ENCODE data around the gene ALS2CL. TPM values are rescaled to one million over a fixed set of nuclear protein-coding genes. Genes with fewer than 3 reads are reported as not detected.

Gene ALS2CL
- total RNA-seq, 4 donors from 2014 or later: 86.5 to 175 (median 105) TPM

DNA sequence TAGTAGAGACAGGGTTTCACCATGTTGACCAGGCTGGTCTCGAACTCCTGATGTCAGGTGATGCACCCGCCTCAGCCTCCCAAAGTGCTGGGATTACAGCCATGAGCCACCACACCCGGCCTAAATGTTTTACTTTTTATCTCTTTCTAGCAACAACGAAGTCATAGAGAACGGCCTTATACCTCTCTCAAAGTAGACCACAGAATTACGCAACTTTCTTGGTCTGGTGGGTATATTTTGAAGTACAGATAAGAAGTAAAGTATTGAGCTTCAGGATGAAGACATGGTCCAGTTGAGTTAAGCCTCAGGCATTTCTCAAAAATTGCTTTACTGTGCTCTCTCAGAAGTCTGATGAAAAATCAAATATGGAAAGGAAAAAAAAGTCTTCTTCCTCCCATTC lies 50.5 kb downstream of the ALS2CL start:
- intact Hi-C loops (cut with DNase I; ENCODE audit: low total_unique reads): no loop called here
- H3K4me3 ChIP-seq (ENCODE audit: low read depth, poor library complexity, severe bottlenecking): no peak overlapping the region
- WGBS, 2 donors: 88 to 89% methylated on average over 6 of the region's 6 CpGs
- TF ChIP-seq POLR2A (IDR thresholded peaks at IDR 0.05) (no peak), CTCF (IDR thresholded peaks at IDR 0.05) (no peak)
- no peak for DNase-seq (ENCODE audit: low spot score in 2 of 2)

DNA sequence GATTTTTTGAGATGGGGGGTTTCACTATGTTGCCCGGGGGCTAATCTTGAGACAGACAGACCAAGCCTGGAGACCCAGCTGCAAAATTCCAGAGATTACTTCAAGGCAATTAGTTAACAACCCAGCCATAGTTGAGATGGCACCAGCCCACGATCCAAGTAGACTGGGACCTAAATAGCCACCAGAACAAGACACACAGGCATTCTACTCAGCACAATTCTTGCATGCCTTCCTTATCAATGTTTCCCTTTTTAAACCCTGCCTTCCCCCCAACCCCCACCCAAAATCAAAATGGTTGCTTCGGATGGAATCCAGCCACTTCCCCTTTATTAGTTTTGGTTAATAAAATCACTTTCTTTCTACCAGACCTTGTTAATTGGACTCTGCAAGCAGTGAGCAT lies 52.6 kb downstream of the ALS2CL start:
- WGBS, 2 donors: 77 to 81% methylated on average over 3 of the region's 3 CpGs
- no peak overlapping the region for H3K4me3 ChIP-seq (ENCODE audit: low read depth, poor library complexity, severe bottlenecking)
- no peak for DNase-seq (ENCODE audit: low spot score in 2 of 2)
- TF ChIP-seq CTCF (IDR thresholded peaks at IDR 0.05) (no peak), POLR2A (IDR thresholded peaks at IDR 0.05) (no peak)
- intact Hi-C loops (cut with DNase I; ENCODE audit: low total_unique reads): no loop called here

DNA sequence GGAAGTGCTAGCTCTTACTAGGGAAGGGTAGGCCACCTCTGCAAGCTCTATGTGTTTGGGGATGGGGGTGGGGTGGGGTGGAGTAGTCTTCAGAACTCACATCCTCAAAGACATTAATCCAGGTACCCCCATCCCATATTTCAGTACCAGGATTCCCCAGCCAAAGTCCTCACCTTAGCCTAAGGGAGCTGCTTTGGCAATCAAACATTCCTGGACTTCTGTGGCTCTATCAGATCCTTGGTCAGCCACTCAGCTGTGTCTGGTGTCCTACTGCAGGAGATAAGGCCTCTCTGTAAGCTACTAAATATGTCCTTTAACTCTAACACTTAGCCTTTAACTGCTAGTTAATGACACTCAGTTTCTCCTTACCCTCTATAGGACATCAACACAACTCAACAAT lies 54.3 kb downstream of the ALS2CL start:
- DNase-seq (ENCODE audit: low spot score in 2 of 2): no peak
- no peak overlapping the region for H3K4me3 ChIP-seq (ENCODE audit: low read depth, poor library complexity, severe bottlenecking)
- no peak for TF ChIP-seq CTCF (IDR thresholded peaks at IDR 0.05)
- TF ChIP-seq POLR2A (IDR thresholded peaks at IDR 0.05): no peak
- intact Hi-C loops (cut with DNase I; ENCODE audit: low total_unique reads): loop anchor here (10.0 kb wide), 1 partner anchor 154 kb away; no protein-coding TSS in a partner anchor

DNA sequence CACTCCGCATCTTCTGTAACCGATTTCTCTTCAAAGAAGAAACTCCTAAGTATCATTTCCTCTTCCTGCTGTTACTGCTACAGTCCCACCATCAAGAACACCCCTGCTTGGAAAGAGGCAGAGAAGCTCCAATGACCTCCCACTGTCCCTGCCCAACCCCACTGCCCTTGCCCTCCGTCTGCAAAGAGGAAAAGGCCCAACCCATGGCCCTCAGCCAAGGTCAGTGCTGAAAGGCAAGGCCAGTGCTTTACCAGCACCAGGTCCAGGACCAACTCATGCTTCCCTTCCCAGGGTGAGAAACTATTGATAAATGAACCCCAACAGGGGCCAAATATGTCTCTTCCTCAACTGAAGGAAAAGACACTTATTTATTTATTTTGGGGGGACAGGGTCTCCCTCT lies 58.6 kb downstream of the ALS2CL start:
- TF ChIP-seq CTCF (IDR thresholded peaks at IDR 0.05) (no peak), POLR2A (IDR thresholded peaks at IDR 0.05) (no peak)
- intact Hi-C loops (cut with DNase I; ENCODE audit: low total_unique reads): loop anchor here (10.0 kb wide), 1 partner anchor 150 kb away; no protein-coding TSS in a partner anchor
- H3K4me3 ChIP-seq (ENCODE audit: low read depth, poor library complexity, severe bottlenecking): no peak overlapping the region
- 66 to 74% methylated on average over 3 of the region's 3 CpGs for WGBS, 2 donors
- DNase-seq (ENCODE audit: low spot score in 2 of 2): no peak

GRCh38 chr3:46632792-46633191 lies 60.7 kb downstream of the ALS2CL start:
- intact Hi-C loops (cut with DNase I; ENCODE audit: low total_unique reads): loop anchor here (10.0 kb wide), 1 partner anchor 148 kb away; no protein-coding TSS in a partner anchor
- WGBS, 2 donors: 62 to 74% methylated on average over 1 of the region's 1 CpG
- TF ChIP-seq CTCF (IDR thresholded peaks at IDR 0.05) (no peak), POLR2A (IDR thresholded peaks at IDR 0.05) (no peak)
- DNase-seq (ENCODE audit: low spot score in 2 of 2): no peak
- no peak overlapping the region for H3K4me3 ChIP-seq (ENCODE audit: low read depth, poor library complexity, severe bottlenecking)
